Activated naive CD4-positive, alpha-beta T cell (primary cell): ENCODE measurements around the gene CHCHD6.

Source experiments
- DNase-seq, 4 experiments: peaks; one replicate each; lab custom pipeline; 2025; lab: John Stamatoyannopoulos, UW

The CHCHD6 gene

DNA sequence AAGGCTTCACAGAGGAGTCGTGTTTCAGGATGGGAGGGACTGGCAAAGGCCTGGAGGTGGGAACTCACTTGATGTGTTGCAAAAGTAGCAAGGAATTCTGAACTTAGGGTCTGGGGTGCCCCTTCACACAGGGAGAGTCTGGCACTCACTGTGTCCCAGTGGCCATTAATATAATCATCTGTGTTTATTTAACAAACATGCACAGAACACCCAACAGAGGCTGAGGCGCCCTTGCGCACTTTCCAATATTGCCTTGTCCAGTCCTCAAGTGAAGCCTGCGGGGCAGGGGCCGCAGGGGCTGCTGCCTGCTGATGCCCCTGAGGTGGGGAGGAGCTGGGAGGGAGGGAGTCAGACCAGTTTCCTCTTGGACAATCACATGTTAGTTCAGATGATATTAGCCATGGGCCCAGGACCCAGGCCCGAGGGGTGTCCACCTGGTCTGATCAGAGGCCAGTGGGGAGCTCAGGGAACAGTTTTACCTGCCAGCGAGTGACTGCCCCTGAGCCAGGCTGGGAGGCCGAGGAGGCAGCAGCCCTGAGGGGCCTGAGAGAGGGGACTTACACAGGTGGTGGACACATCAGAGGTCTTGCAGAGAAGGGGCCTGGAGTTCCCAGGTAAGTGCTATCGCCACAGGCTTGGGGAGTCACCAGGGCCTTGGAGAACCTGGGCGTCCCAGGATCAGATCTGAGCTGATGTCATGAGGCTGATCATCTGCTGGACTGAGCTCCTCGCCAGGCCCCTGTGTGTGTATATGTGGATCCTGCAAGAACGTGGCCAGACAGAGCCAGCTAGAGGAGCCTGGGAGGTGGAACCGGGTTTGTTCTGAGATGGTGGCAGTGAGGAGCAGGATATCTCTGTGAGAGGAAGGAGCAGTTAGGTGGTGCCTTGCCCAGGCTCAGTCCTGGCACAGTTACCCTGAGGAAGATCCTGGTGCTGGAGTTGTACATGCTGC lies 35.3 kb upstream of the CHCHD6 start:
- DNase-seq = no peak

DNA sequence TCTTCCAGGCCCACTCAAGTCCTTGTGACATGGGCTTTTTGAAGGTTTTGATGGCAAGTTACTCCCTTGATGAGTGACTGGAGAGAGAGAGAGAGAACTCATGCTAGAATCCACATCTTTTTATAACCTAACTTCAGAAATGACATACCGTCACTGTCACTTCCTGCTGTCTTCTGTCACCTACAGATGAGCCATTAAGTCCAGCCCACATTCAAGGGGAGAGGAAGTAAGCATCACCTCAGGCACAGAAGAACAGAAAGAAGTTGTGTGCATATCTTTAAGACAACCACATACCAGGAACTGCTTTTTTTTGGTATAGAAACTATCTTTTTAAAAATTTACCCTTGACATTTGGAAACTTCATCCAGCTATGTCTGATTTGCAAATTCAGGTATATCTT lies 32.5 kb upstream of the CHCHD6 start:
- DNase-seq = no peak

- no peak for DNase-seq
Observed at GRCh38 chr3:126672340-126672739, 31.7 kb upstream of the CHCHD6 start.

GRCh38 chr3:126672741-126673140 lies 31.3 kb upstream of the CHCHD6 start:
- DNase-seq = no peak

- no peak for DNase-seq
Observed at GRCh38 chr3:126676919-126677705, 26.9 kb upstream of the CHCHD6 start.

GRCh38 chr3:126677862-126678503 lies 26.1 kb upstream of the CHCHD6 start:
- DNase-seq = no peak

- no peak for DNase-seq
Observed at GRCh38 chr3:126678693-126679317, 25.2 kb upstream of the CHCHD6 start.

DNA sequence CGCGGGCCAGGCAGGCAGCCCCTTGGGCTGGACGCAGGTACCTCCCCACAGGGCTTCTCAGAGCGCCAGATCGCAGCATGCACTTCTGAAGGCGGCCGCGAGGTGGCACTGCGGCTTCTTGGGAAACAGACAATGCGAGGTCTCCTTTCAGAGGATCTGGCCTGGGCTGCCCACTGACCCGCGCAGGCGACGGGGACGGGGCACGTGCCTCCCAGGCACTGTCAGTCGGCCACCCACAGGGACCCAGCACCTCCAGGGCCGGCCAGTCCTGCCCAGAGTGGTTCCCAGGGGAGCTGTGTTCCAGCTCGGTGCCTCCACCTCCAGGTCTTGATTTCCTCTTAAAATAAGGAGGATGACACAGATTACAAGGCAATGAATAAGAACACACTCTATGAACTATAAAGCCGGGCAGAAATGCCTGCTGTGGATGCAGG lies 24.7 kb upstream of the CHCHD6 start:
- peak; percentile 64 to 75 (median 70) for DNase-seq

- DNase-seq = no peak
Observed at GRCh38 chr3:126679831-126680666, 24.0 kb upstream of the CHCHD6 start.

DNA sequence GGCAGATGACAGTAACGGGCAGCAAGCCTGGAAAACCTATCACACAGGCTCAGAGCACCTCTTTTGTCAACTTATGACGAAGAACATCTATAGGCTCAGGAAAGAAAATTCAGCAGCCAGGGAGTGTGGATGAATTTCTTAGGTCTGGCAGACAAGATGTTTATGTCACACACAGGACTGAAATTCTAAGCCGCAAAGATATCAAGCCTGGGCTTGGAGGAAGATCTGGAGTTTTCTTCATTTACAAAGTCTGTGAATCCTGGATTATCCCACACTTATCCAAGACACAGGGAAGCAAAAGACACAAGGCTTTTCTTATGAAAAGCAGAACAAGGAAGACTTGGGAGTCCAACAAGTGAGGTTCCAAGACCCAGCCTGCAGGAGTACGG lies 23.4 kb upstream of the CHCHD6 start:
- DNase-seq = no peak

DNA sequence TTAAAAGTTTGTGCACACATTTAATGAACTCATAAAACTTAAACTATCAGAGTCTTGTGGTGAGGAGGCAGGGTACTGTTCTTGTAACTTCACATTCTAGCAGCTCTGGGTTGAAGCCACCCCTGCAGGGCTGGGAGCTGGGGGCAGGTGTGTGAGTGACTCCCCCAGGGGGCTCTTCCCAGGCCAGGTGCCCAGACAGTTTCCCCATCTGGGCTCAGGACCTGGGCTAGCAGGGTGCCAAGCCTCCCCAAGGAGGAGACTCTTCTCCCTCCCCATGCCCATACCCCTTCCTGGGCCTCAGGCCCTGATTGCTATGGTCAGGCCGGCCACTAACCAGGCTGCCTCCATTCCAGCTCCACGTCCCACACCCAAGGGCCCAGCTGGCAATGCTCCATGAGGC lies 22.0 kb upstream of the CHCHD6 start:
- no peak for DNase-seq

DNA sequence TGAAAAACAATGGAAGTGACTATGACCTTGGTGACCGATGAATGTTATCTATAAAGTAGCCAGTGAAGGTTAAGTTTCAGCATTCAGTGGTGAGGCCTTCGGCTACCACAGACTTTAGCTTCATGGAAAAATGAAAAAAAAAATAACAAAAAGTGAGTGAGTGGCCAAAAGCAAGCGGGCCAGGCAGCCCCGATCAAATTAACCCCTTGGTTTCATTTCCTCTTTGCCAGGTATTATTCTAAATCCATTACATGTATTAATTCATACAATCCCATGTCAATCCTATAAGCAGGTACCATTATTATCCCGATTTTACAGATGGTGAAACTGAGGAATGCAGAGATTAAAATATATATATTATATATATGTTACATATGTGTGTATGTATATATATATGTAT lies 21.0 kb upstream of the CHCHD6 start:
- no peak for DNase-seq

GRCh38 chr3:126684218-126684751 lies 19.8 kb upstream of the CHCHD6 start:
- no peak for DNase-seq

DNA sequence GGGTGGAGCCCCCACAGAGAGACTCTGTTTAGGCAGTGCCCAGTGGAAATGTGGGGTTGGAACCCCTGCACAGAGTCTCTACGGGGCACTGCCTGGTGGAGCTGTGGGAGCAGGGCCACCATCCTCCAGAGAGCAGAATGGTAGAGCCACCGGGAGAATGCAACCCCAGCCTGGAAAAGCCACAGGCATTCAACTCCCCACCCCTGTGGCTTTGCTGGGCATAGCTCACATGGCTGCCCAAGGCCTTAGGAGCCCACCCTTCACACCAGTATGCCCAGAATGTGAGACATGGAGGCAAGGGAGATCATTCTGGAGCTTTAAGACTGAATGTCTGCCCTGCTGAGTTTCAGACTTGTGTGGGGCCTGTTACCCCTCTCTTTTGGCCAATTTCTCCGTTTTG lies 19.0 kb upstream of the CHCHD6 start:
- no peak for DNase-seq

- no peak for DNase-seq
Observed at GRCh38 chr3:126685493-126685892, 18.5 kb upstream of the CHCHD6 start.

DNA sequence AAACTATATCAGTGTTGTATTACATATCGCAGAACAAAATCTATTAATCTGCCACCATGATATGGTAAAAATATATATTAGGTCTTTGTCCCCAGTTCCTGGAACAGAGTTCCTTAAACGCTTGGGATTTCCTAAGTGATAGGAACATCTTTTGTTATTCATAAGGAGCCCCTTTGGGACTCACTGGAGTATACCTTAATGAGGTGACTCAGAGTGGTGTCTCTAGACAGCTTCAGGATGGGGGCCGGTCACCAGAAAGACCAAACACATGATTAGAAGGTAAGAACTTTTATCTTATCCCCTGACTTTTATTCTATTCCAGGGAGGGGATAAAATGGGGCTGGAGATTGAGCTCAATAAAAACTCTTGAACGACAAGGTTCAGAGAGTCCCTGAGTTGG lies 12.3 kb upstream of the CHCHD6 start:
- DNase-seq = no peak

- DNase-seq = no peak
Observed at GRCh38 chr3:126692858-126693257, 11.2 kb upstream of the CHCHD6 start.

DNA sequence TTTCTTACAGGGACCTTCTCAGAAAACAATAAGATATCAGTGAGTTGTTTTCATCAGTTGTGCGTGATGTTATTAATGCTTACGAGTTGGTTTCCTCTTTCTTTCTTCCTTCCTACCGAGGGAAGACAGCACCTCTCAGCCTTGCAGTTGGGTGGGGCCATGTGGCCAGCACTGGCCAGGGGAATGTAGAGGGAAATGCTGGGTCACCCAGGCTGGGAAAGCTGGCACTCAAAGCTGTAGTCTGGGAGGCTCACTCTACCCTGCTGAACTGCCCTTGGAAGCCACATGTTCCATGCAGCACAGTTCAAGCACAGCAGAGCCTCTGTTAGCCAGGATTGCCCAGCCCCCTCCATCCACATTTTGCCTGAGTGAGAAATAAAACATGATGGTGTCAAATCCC lies 10.1 kb upstream of the CHCHD6 start:
- DNase-seq = no peak

- DNase-seq = no peak
Observed at GRCh38 chr3:126696701-126697267, 7.3 kb upstream of the CHCHD6 start.

DNA sequence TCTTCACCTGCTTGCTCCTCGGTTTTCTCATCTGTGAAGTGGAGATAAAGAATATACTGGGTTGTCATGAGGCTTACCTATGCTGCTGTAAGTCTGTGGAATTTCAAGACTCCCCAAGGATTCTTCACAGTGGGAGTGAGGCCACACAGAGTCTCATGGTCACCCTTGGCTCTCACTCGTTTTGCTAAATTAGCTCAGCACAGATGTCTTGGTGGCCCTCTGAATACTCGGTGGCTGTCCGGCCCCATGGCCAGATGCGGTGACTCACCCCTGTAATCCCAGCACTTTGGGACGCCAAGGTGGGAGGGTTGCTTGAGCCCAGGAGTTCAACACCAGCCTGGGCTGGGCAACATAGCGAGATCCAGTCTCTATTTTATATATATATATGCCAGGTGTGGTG lies 5.0 kb upstream of the CHCHD6 start:
- no peak for DNase-seq
